ENCODE data around the gene VDAC1.
"Not testable (repeated sequence)": the region's sequence is repeated elsewhere in the genome, so short reads cannot be mapped to it uniquely, and the experiment has no call there.

VDAC1 gene

GRCh38 chr5:134041570-134042411 lies 37.0 kb upstream of the VDAC1 start:
- Histone ChIP-seq H3K27ac (ENCODE audit: low read depth, low read length) (no peak overlapping the region), H3K27me3 (ENCODE audit: control insufficient read depth in 1 of 2, insufficient read depth in 2 of 2, low read length in 2 of 2) (no peaks in the 10 kb centered on the region)

GRCh38 chr5:134038138-134038537 lies 33.4 kb upstream of the VDAC1 start:
- Histone ChIP-seq H3K4me3 (ENCODE audit: low read depth in 1 of 2, low read length in 2 of 2) (no peak overlapping the region), H3K4me1 (ENCODE audit: control insufficient read depth in 1 of 2, insufficient read depth in 2 of 2, low read length in 2 of 2) (peaks cover 0 to 6% of the 10 kb centered on the region in 2 donors), H3K36me3 (ENCODE audit: control insufficient read depth in 1 of 2, insufficient read depth in 2 of 2, low read length in 2 of 2) (no peaks in the 10 kb centered on the region), H3K9ac (ENCODE audit: low read depth in 1 of 2, low read length in 2 of 2) (no peak overlapping the region), H3K27ac (ENCODE audit: low read depth, low read length) (no peak overlapping the region), H3K27me3 (ENCODE audit: control insufficient read depth in 1 of 2, insufficient read depth in 2 of 2, low read length in 2 of 2) (no peaks in the 10 kb centered on the region), H3K9me3 (ENCODE audit: control insufficient read depth in 1 of 2, low read length in 2 of 2) (no peaks in the 10 kb centered on the region)

More at GRCh38 chr5:134041570-134042411, 37.0 kb upstream of the VDAC1 start:
- no peak overlapping the region for H3K9ac ChIP-seq (ENCODE audit: low read depth in 1 of 2, low read length in 2 of 2)
- no peak overlapping the region for H3K4me3 ChIP-seq (ENCODE audit: low read depth in 1 of 2, low read length in 2 of 2)
- no peaks in the 10 kb centered on the region for H3K36me3 ChIP-seq (ENCODE audit: control insufficient read depth in 1 of 2, insufficient read depth in 2 of 2, low read length in 2 of 2)
- H3K4me1 ChIP-seq (ENCODE audit: control insufficient read depth in 1 of 2, insufficient read depth in 2 of 2, low read length in 2 of 2): peaks cover under 1 to 8% of the 10 kb centered on the region in 2 donors
- no peaks in the 10 kb centered on the region for H3K9me3 ChIP-seq (ENCODE audit: control insufficient read depth in 1 of 2, low read length in 2 of 2)

GRCh38 chr5:134037160-134037559 lies 32.4 kb upstream of the VDAC1 start:
- Histone ChIP-seq H3K27ac (ENCODE audit: low read depth, low read length) (no peak overlapping the region), H3K4me3 (ENCODE audit: low read depth in 1 of 2, low read length in 2 of 2) (no peak overlapping the region), H3K9me3 (ENCODE audit: control insufficient read depth in 1 of 2, low read length in 2 of 2) (no peaks in the 10 kb centered on the region), H3K4me1 (ENCODE audit: control insufficient read depth in 1 of 2, insufficient read depth in 2 of 2, low read length in 2 of 2) (peaks cover 0 to 6% of the 10 kb centered on the region in 2 donors), H3K36me3 (ENCODE audit: control insufficient read depth in 1 of 2, insufficient read depth in 2 of 2, low read length in 2 of 2) (no peaks in the 10 kb centered on the region), H3K9ac (ENCODE audit: low read depth in 1 of 2, low read length in 2 of 2) (no peak overlapping the region), H3K27me3 (ENCODE audit: control insufficient read depth in 1 of 2, insufficient read depth in 2 of 2, low read length in 2 of 2) (no peaks in the 10 kb centered on the region)

GRCh38 chr5:134034326-134034725 lies 29.6 kb upstream of the VDAC1 start:
- Histone ChIP-seq H3K36me3 (ENCODE audit: control insufficient read depth in 1 of 2, insufficient read depth in 2 of 2, low read length in 2 of 2) (no peaks in the 10 kb centered on the region), H3K9me3 (ENCODE audit: control insufficient read depth in 1 of 2, low read length in 2 of 2) (no peaks in the 10 kb centered on the region), H3K9ac (ENCODE audit: low read depth in 1 of 2, low read length in 2 of 2) (no peak overlapping the region), H3K27me3 (ENCODE audit: control insufficient read depth in 1 of 2, insufficient read depth in 2 of 2, low read length in 2 of 2) (no peaks in the 10 kb centered on the region), H3K4me1 (ENCODE audit: control insufficient read depth in 1 of 2, insufficient read depth in 2 of 2, low read length in 2 of 2) (peaks cover 0 to 6% of the 10 kb centered on the region in 2 donors), H3K27ac (ENCODE audit: low read depth, low read length) (no peak overlapping the region), H3K4me3 (ENCODE audit: low read depth in 1 of 2, low read length in 2 of 2) (no peak overlapping the region)

DNA sequence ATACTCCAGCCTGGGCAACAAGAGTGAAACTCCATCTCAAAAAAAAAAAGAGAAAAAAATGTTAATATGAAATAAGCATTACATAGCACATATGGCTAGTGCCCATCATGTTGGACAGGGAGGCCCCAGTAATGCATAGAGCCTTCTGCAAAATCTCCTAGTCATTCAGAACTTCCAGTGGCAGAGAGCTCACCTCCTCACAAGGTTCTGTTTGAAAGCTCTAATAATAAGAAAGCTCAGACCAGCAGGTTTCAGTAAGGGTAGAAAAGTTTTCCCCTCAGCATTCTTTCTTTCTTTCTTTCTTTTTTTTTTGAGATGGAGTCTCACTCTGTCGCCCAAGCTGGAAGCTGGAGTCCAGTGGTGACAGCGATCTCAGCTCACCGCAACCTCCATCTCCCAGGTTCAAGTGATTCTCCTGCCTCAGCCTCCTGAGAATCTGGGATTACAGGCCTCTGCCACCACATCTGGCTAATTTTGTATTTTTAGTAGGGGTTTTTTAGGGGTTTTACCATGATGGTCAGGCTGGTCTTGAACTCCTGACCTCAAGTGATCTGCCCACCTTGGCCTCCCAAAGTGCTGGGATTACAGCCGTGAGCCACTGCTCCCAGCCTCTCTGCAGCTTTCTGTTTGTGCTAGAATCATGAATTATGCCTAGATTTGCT lies 25.7 kb upstream of the VDAC1 start:
- H3K36me3 ChIP-seq (ENCODE audit: control insufficient read depth in 1 of 2, insufficient read depth in 2 of 2, low read length in 2 of 2); H3K27me3 ChIP-seq (ENCODE audit: control insufficient read depth in 1 of 2, insufficient read depth in 2 of 2, low read length in 2 of 2); H3K9me3 ChIP-seq (ENCODE audit: control insufficient read depth in 1 of 2, low read length in 2 of 2); H3K9ac ChIP-seq (ENCODE audit: low read depth in 1 of 2, low read length in 2 of 2); H3K4me1 ChIP-seq (ENCODE audit: control insufficient read depth in 1 of 2, insufficient read depth in 2 of 2, low read length in 2 of 2); H3K27ac ChIP-seq (ENCODE audit: low read depth, low read length); H3K4me3 ChIP-seq (ENCODE audit: low read depth in 1 of 2, low read length in 2 of 2): not testable (repeated sequence)

DNA sequence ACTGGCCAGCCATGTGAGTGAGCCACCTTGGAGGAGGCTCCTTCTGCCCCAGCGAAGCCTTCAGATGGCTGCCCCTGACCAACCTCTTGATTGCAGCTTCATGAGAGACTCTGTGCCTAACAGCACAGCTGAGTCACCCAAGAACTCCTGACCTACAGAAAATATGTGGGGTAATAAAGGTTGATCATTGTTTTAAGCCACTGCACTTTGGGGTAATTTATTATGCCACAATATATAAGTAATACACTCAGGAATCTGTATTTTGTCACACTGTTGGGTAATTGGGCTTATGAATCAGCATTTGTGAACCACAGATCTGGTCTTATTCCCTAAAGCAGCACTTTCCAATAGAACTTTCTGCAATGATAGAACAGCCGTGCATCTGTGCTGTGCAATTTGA lies 24.4 kb upstream of the VDAC1 start:
- H3K36me3 ChIP-seq (ENCODE audit: control insufficient read depth in 1 of 2, insufficient read depth in 2 of 2, low read length in 2 of 2): no peaks in the 10 kb centered on the region
- H3K4me1 ChIP-seq (ENCODE audit: control insufficient read depth in 1 of 2, insufficient read depth in 2 of 2, low read length in 2 of 2): peaks cover 4 to 7% of the 10 kb centered on the region in 2 donors
- H3K27ac ChIP-seq (ENCODE audit: low read depth, low read length): no peak overlapping the region
- no peak overlapping the region for H3K9ac ChIP-seq (ENCODE audit: low read depth in 1 of 2, low read length in 2 of 2)
- H3K9me3 ChIP-seq (ENCODE audit: control insufficient read depth in 1 of 2, low read length in 2 of 2): no peaks in the 10 kb centered on the region
- H3K27me3 ChIP-seq (ENCODE audit: control insufficient read depth in 1 of 2, insufficient read depth in 2 of 2, low read length in 2 of 2): no peaks in the 10 kb centered on the region
- H3K4me3 ChIP-seq (ENCODE audit: low read depth in 1 of 2, low read length in 2 of 2): no peak overlapping the region

- Histone ChIP-seq H3K27ac (ENCODE audit: low read depth, low read length) (no peak overlapping the region), H3K9ac (ENCODE audit: low read depth in 1 of 2, low read length in 2 of 2) (no peak overlapping the region), H3K27me3 (ENCODE audit: control insufficient read depth in 1 of 2, insufficient read depth in 2 of 2, low read length in 2 of 2) (no peaks in the 10 kb centered on the region), H3K36me3 (ENCODE audit: control insufficient read depth in 1 of 2, insufficient read depth in 2 of 2, low read length in 2 of 2) (no peaks in the 10 kb centered on the region), H3K4me1 (ENCODE audit: control insufficient read depth in 1 of 2, insufficient read depth in 2 of 2, low read length in 2 of 2) (peaks cover 4 to 7% of the 10 kb centered on the region in 2 donors), H3K9me3 (ENCODE audit: control insufficient read depth in 1 of 2, low read length in 2 of 2) (no peaks in the 10 kb centered on the region), H3K4me3 (ENCODE audit: low read depth in 1 of 2, low read length in 2 of 2) (no peak overlapping the region)
Observed at GRCh38 chr5:134028496-134028895, 23.7 kb upstream of the VDAC1 start.

GRCh38 chr5:134027288-134027615 lies 22.5 kb upstream of the VDAC1 start:
- Histone ChIP-seq H3K9ac (ENCODE audit: low read depth in 1 of 2, low read length in 2 of 2) (no peak overlapping the region), H3K4me1 (ENCODE audit: control insufficient read depth in 1 of 2, insufficient read depth in 2 of 2, low read length in 2 of 2) (peaks cover 4 to 7% of the 10 kb centered on the region in 2 donors), H3K4me3 (ENCODE audit: low read depth in 1 of 2, low read length in 2 of 2) (no peak overlapping the region), H3K36me3 (ENCODE audit: control insufficient read depth in 1 of 2, insufficient read depth in 2 of 2, low read length in 2 of 2) (no peaks in the 10 kb centered on the region), H3K9me3 (ENCODE audit: control insufficient read depth in 1 of 2, low read length in 2 of 2) (no peaks in the 10 kb centered on the region), H3K27ac (ENCODE audit: low read depth, low read length) (no peak overlapping the region), H3K27me3 (ENCODE audit: control insufficient read depth in 1 of 2, insufficient read depth in 2 of 2, low read length in 2 of 2) (no peaks in the 10 kb centered on the region)

GRCh38 chr5:134026521-134027287 lies 21.9 kb upstream of the VDAC1 start:
- Histone ChIP-seq H3K9ac (ENCODE audit: low read depth in 1 of 2, low read length in 2 of 2) (no peak overlapping the region), H3K4me3 (ENCODE audit: low read depth in 1 of 2, low read length in 2 of 2) (no peak overlapping the region), H3K27me3 (ENCODE audit: control insufficient read depth in 1 of 2, insufficient read depth in 2 of 2, low read length in 2 of 2) (no peaks in the 10 kb centered on the region), H3K36me3 (ENCODE audit: control insufficient read depth in 1 of 2, insufficient read depth in 2 of 2, low read length in 2 of 2) (no peaks in the 10 kb centered on the region), H3K4me1 (ENCODE audit: control insufficient read depth in 1 of 2, insufficient read depth in 2 of 2, low read length in 2 of 2) (peaks cover 4 to 7% of the 10 kb centered on the region in 2 donors), H3K27ac (ENCODE audit: low read depth, low read length) (no peak overlapping the region), H3K9me3 (ENCODE audit: control insufficient read depth in 1 of 2, low read length in 2 of 2) (no peaks in the 10 kb centered on the region)

GRCh38 chr5:134025786-134026185 lies 21.0 kb upstream of the VDAC1 start:
- peaks cover 5 to 7% of the 10 kb centered on the region in 2 donors for H3K4me1 ChIP-seq (ENCODE audit: control insufficient read depth in 1 of 2, insufficient read depth in 2 of 2, low read length in 2 of 2)
- no peaks in the 10 kb centered on the region for H3K36me3 ChIP-seq (ENCODE audit: control insufficient read depth in 1 of 2, insufficient read depth in 2 of 2, low read length in 2 of 2)
- no peak overlapping the region for H3K4me3 ChIP-seq (ENCODE audit: low read depth in 1 of 2, low read length in 2 of 2)

More at GRCh38 chr5:134025786-134026185, 21.0 kb upstream of the VDAC1 start:
- H3K27ac ChIP-seq (ENCODE audit: low read depth, low read length): no peak overlapping the region
- no peaks in the 10 kb centered on the region for H3K27me3 ChIP-seq (ENCODE audit: control insufficient read depth in 1 of 2, insufficient read depth in 2 of 2, low read length in 2 of 2)
- H3K9ac ChIP-seq (ENCODE audit: low read depth in 1 of 2, low read length in 2 of 2): no peak overlapping the region
- no peaks in the 10 kb centered on the region for H3K9me3 ChIP-seq (ENCODE audit: control insufficient read depth in 1 of 2, low read length in 2 of 2)

All from duodenal mucosa (tissue), 2 donors.